HepG2 (cell line): ENCODE measurements around the gene SIGMAR1. TPM values are rescaled to one million over a fixed set of nuclear protein-coding genes. Genes with fewer than 3 reads are reported as not detected.

Experiments
- ATAC-seq: fragments of 200-7000 bp; cut with Tn5 transposase; 3 replicates; pipeline ENCODE4 v1.9.1; 2020; ENCODE audit warnings: mild to moderate bottlenecking, moderate library complexity
- BruUV-seq: library from RNA; stranded (reverse); fragments of 400-500 nt; replicated peaks from 2 replicates; lab custom pipeline; 2021; lab: Mats Ljungman, UMichigan
- CTCF ChIA-PET: fragments of 300-600 bp; formaldehyde crosslinking; extraction: SDS; loops from one replicate; lab custom pipeline; 2021; ENCODE audit warnings: low total read pairs, inconsistent platforms, low intra/inter-chr PET ratio; lab: Yijun Ruan, JAX
- POLR2A ChIA-PET: fragments of 350-600 bp; sonication (Branson Sonifier 250); formaldehyde crosslinking; loops from one replicate; lab custom pipeline; 2020; ENCODE audit warnings: antibody characterized with exemption, inconsistent platforms; lab: Yijun Ruan, JAX
- DNase-seq: peaks from one replicate; pipeline ENCODE4 v3.0.0-alpha.2; 2015; ENCODE audit warnings: low spot score
- FAIRE-seq: peaks from 3 replicates; lab custom pipeline; 2011; peaks lifted over from hg19 to GRCh38; lab: Jason Lieb, UNC
- H2AFZ ChIP-seq: one replicate; pipeline ENCODE4 v1.6.1; 2011; ENCODE audit warnings: low read length, inconsistent platforms
- H3K27ac ChIP-seq: fragments of 300-600 bp; 3 replicates; pipeline ENCODE4 v1.8.0; 2011; ENCODE audit warnings: mixed run types, mild to moderate bottlenecking, mixed read lengths, low read length, inconsistent platforms; ENCODE audit not compliant: insufficient read depth; ENCODE audit errors: extremely low read length
- H3K27me3 ChIP-seq, 2 experiments: fragments of 200-600 bp in 1 of 2; 2 replicates in 1 of 2; 3 replicates in 1 of 2; pipeline versions ENCODE4 v1.6.0 to v1.8.0; 2011; ENCODE audit warnings: low read length in 2 of 2, mild to moderate bottlenecking in 2 of 2, moderate library complexity in 2 of 2, inconsistent platforms in 1 of 2; ENCODE audit not compliant: insufficient read depth in 2 of 2, control insufficient read depth in 1 of 2
- H3K36me3 ChIP-seq, 2 experiments: fragments of 200-600 bp in 1 of 2; replicated peaks in 1 of 2; 2 replicates in 1 of 2; 3 replicates in 1 of 2; pipeline versions ENCODE4 v1.5.1 to v1.8.0; 2011; ENCODE audit warnings: low read length in 2 of 2, inconsistent platforms in 1 of 2; ENCODE audit not compliant: insufficient read depth in 2 of 2, control insufficient read depth in 1 of 2
- H3K4me1 ChIP-seq: 2 replicates; pipeline ENCODE4 v1.5.1; 2012; ENCODE audit warnings: low read length, inconsistent platforms; ENCODE audit not compliant: insufficient read depth
- H3K4me2 ChIP-seq: 2 replicates; pipeline ENCODE4 v1.6.0; 2011; ENCODE audit warnings: low read depth, low read length, inconsistent platforms
- H3K4me3 ChIP-seq, 3 experiments: fragments of 200-600 bp in 1 of 3; sonication (generic), shearing (Covaris generic) in 1 of 3; replicated peaks in 1 of 3; 2 replicates each; pipeline ENCODE4 v1.5.1; 2011 to 2016; ENCODE audit warnings: low read length in 3 of 3, inconsistent platforms in 2 of 3, low read depth in 2 of 3, mild to moderate bottlenecking in 2 of 3, control low read depth in 1 of 3, mixed read lengths in 1 of 3; ENCODE audit not compliant: insufficient read depth in 1 of 3
- H3K79me2 ChIP-seq: one replicate; pipeline ENCODE4 v1.6.1; 2011; ENCODE audit warnings: low read length, inconsistent platforms; ENCODE audit not compliant: insufficient read depth
- H3K9ac ChIP-seq: 2 replicates; pipeline ENCODE4 v1.6.0; 2011; ENCODE audit warnings: mild to moderate bottlenecking, low read depth, low read length, inconsistent platforms; ENCODE audit not compliant: insufficient read depth
- H3K9me3 ChIP-seq: 2 replicates; pipeline ENCODE4 v1.5.1; 2012; ENCODE audit warnings: mild to moderate bottlenecking, low read length
- H4K20me1 ChIP-seq: 2 replicates; pipeline ENCODE4 v1.6.0; 2011; ENCODE audit warnings: inconsistent platforms, mild to moderate bottlenecking, low read length, moderate library complexity; ENCODE audit not compliant: insufficient read depth
- GTF3A ChIP-seq: sonication (generic); formaldehyde crosslinking; conservative IDR thresholded peaks from 2 replicates; pipeline ENCODE4 v1.4.0; 2020; ENCODE audit warnings: mild to moderate bottlenecking, missing genetic modification reagents
- NFKB2 ChIP-seq: sonication (generic); formaldehyde crosslinking; IDR thresholded peaks from 2 replicates; pipeline ENCODE4 v1.4.0; 2020; ENCODE audit warnings: missing genetic modification reagents, borderline replicate concordance
- POGK ChIP-seq: sonication (generic); formaldehyde crosslinking; conservative IDR thresholded peaks from 2 replicates; pipeline ENCODE4 v1.8.0; 2022; ENCODE audit warnings: mild to moderate bottlenecking, moderate library complexity, missing genetic modification reagents
- SNAPC4 ChIP-seq: sonication (generic); formaldehyde crosslinking; IDR thresholded peaks from 2 replicates; pipeline ENCODE4 v1.4.0; 2020; ENCODE audit warnings: mild to moderate bottlenecking, missing genetic modification reagents
- WIZ ChIP-seq: sonication (generic); formaldehyde crosslinking; IDR thresholded peaks from 2 replicates; pipeline ENCODE4 v1.5.1; 2020; ENCODE audit warnings: mild to moderate bottlenecking, missing genetic modification reagents
- ZNF432 ChIP-seq: sonication (generic); formaldehyde crosslinking; IDR thresholded peaks from 2 replicates; pipeline ENCODE4 v1.5.0; 2020; ENCODE audit warnings: missing genetic modification reagents, mild to moderate bottlenecking, borderline replicate concordance
- ZNF460 ChIP-seq: sonication (generic); formaldehyde crosslinking; IDR thresholded peaks from 2 replicates; pipeline ENCODE4 v1.5.1; 2020; ENCODE audit warnings: missing genetic modification reagents, mild to moderate bottlenecking, borderline replicate concordance
- ZNF703 ChIP-seq: sonication (generic); formaldehyde crosslinking; IDR thresholded peaks from 2 replicates; pipeline ENCODE4 v1.5.1; 2020; ENCODE audit warnings: missing genetic modification reagents, mild to moderate bottlenecking, moderate library complexity, borderline replicate concordance
- ZSCAN12 ChIP-seq: sonication (generic); formaldehyde crosslinking; IDR thresholded peaks from 2 replicates; pipeline ENCODE4 v1.9.0; 2021; ENCODE audit warnings: mild to moderate bottlenecking, missing genetic modification reagents
- WGBS: methylation state at CpG from one replicate; pipeline ENCODE4 v1.1.6; 2017; ENCODE audit warnings: low lambda C conversion rate; 5-methylcytosine and 5-hydroxymethylcytosine counted together
- in situ Hi-C: cut with HindIII; loops from 2 replicates; pipeline ENCODE4 v1.10.0; 2017; ENCODE audit warnings: low pct_unique_long_range_greater_than_20kb; ENCODE audit not compliant: extremely low pct_ligation_motif_present
- intact Hi-C: fragments of 100-400 bp; cut with micrococcal nuclease; formaldehyde crosslinking; loops from one replicate; pipeline ENCODE4 v1.10.0; 2022; ENCODE audit not compliant: unreplicated experiment
- polyA plus RNA-seq, 8 experiments: library from polyadenylated mRNA; depleted of rRNA in 3 of 8; stranded (reverse) in 7 of 8; unstranded in 1 of 8; fragments of >200 nt; fragmentation: Illumina TruSeq in 4 of 8; extraction: Trizol in 4 of 8; gene quantifications; 2 replicates each; pipeline versions ENCODE4 v1.2.1 to v1.2.3, GENCODE V29; 2011 to 2016; ENCODE audit warnings: low read depth in 4 of 8, missing spikeins in 1 of 8, mixed read lengths in 1 of 8; ENCODE audit not compliant: insufficient read depth in 1 of 8
- total RNA-seq, 5 experiments: library from RNA; depleted of rRNA; stranded (reverse); fragments of >200 nt; fragmentation: Illumina TruSeq; extraction: Trizol; gene quantifications; 2 replicates each; pipeline ENCODE4 v1.2.3, GENCODE V29; 2016; ENCODE audit warnings: low read depth in 1 of 5
- TF ChIP-seq, protein P1 (sequence below): sonication (generic); formaldehyde crosslinking; IDR thresholded peaks from 2 replicates; pipeline ENCODE4 v1.4.0; 2020; ENCODE audit warnings: mild to moderate bottlenecking, missing genetic modification reagents

The SIGMAR1 gene
- total and polyA plus RNA-seq, 2 of the 13 experiments (the other 11 are each of a cell fraction or from before 2014, with no cell fraction given): 38.9 to 60.8 TPM

DNA sequence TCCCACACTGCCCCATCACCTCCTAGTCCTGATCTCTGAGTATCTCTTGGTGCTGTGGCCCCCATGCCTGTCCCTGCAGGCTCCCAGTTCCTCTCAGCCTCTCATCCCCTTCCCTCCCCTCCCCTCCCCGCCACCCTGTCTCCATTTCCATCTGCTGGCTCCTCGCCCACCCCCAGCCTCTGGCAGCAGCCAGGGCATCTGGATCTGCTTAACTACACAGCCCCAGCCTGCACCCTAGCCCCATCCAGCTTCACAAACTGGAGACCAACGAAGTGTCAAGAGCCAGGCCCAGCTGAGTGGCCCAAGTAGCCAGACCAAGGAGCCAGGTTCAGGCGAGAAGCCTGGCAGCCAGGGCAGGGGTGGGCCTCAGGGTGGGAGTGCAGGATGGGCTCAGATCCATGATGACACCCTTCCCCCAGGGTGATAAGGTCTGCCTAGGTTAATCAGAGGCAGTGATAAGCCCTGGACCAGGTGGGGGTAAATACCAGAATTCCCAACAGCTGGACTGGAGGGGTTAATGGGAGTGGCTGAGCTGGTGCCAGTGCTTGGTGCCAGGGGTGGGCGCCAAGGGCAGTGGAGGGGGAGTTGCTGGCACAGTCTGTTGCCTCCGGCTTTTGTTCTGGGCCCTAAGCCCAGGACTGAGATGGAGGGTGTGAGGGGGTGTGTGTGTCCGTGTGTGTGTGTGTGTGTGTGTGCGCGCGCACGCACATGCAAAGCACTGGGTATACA, 16.9 kb upstream of the SIGMAR1 start:
- peaks cover 0 to 4% of the 10 kb centered on the region in 2 experiments; a peak in 3 of 5 replicates for H3K36me3 ChIP-seq
- no peak overlapping the region for H3K27ac ChIP-seq
- TF ChIP-seq WIZ (CRISPR knock-in tag): no peak
- TF ChIP-seq POGK (CRISPR knock-in tag): no peak
- TF ChIP-seq, protein P1, sequence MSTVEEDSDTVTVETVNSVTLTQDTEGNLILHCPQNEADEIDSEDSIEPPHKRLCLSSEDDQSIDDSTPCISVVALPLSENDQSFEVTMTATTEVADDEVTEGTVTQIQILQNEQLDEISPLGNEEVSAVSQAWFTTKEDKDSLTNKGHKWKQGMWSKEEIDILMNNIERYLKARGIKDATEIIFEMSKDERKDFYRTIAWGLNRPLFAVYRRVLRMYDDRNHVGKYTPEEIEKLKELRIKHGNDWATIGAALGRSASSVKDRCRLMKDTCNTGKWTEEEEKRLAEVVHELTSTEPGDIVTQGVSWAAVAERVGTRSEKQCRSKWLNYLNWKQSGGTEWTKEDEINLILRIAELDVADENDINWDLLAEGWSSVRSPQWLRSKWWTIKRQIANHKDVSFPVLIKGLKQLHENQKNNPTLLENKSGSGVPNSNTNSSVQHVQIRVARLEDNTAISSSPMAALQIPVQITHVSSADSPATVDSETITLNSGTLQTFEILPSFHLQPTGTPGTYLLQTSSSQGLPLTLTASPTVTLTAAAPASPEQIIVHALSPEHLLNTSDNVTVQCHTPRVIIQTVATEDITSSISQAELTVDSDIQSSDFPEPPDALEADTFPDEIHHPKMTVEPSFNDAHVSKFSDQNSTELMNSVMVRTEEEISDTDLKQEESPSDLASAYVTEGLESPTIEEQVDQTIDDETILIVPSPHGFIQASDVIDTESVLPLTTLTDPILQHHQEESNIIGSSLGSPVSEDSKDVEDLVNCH (CRISPR knock-in tag): no peak
- TF ChIP-seq ZNF432 (CRISPR knock-in tag): no peak
- no peak for TF ChIP-seq GTF3A (CRISPR knock-in tag)
- no peak for TF ChIP-seq ZNF703 (CRISPR knock-in tag)
- no peak for TF ChIP-seq ZSCAN12 (CRISPR knock-in tag)
- TF ChIP-seq NFKB2 (CRISPR knock-in tag): no peak
- TF ChIP-seq SNAPC4 (CRISPR knock-in tag): no peak
- no peak for TF ChIP-seq ZNF460 (CRISPR knock-in tag)
- intact Hi-C loops (no loop called here), in situ Hi-C loops (no loop called here)
- H3K27me3 ChIP-seq: no peaks in the 10 kb centered on the region; a peak in 3 of 5 replicates
- H4K20me1 ChIP-seq: no peaks in the 10 kb centered on the region
- BruUV-seq: no TSS peak
- WGBS: 68% methylated on average over 11 of the region's 11 CpGs
- no peaks in the 10 kb centered on the region for H3K79me2 ChIP-seq
- FAIRE-seq (no peak), ATAC-seq (no peak), DNase-seq (no peak)
- no peak overlapping the region for H3K4me2 ChIP-seq
- H3K9me3 ChIP-seq: no peaks in the 10 kb centered on the region
- POLR2A ChIA-PET: interaction anchor here (1.0 to 2.3 kb wide), 2 partner anchors 9 to 17 kb away, joined by 5 to 14 read pairs; partner anchors contain the start of genes GALT and SIGMAR1
- no peak overlapping the region for H3K9ac ChIP-seq
- H3K4me1 ChIP-seq: peaks cover 39% of the 10 kb centered on the region
- H3K4me3 ChIP-seq: no peak overlapping the region
- CTCF ChIA-PET: no interaction called here
- H2AFZ ChIP-seq: no peak overlapping the region
